GM19324 (cell line): Measurements from ENCODE around the gene IGF2R.

Experiments
- ATAC-seq: cut with Tn5 transposase; IDR thresholded peaks from one replicate; pipeline ENCODE4 v1.9.1; 2021; ENCODE audit warnings: mild to moderate bottlenecking, moderate library complexity; ENCODE audit not compliant: unreplicated experiment, low FRiP score

Gene IGF2R

DNA sequence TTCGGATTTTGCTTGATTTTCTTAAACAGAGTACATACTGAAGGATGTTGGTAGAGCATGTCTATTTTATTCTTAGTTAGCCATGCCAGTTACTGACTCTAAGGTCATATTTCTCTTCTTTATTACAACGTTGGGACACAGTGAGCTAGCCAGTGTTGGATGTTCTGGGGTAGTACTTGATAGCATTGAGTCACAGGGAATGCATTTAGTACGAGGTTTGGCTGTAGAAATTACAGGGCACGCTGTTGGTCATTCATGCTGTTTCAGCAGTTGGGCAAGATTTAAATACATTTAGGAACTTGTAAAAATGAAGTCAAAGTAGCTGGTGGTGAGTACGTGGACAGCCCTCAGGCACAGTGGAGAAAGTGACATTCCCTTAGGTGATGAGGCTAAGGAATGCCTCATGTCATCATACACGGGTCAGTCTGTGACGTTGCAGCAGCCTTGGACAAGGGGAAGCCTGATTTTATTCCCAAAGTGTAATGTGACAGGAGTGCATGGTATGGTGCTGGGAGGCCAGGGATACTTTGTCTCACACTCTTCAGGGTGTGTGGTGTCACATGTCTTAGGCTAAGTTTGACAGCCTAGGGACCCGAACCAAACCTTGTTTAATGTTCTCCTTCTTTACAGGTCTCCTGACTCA is 95.0 kb downstream of the IGF2R start:
- ATAC-seq, result no peak

DNA sequence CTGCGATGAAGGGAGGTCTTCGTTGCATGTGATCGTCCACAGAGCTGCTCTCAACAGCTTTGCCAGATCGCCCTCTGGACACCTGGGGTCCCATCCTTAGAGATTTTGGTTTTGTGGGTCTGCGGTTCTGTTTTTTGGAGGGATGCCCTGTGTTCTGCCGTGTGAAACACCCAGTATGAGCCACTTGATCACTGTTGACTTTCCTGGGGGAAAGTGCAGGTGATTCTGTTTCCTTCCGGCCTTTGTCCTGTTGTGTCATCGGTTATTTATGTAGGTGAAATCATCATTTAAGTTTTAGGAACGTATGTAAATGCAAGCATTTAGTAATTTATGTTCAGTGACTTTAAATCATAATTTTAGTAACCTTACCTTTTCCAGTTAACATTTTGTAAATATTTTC is 96.3 kb downstream of the IGF2R start:
- ATAC-seq, result no peak

- ATAC-seq, result no peak
Measured at GRCh38 chr6:160067564-160067963, 98.7 kb downstream of the IGF2R start.

GRCh38 chr6:160068346-160068745 is 99.5 kb downstream of the IGF2R start:
- ATAC-seq, result no peak

- peak; percentile 93 for ATAC-seq
Measured at GRCh38 chr6:160069050-160069454, 100.2 kb downstream of the IGF2R start.

- no peak for ATAC-seq
Measured at GRCh38 chr6:160069459-160069858, 100.6 kb downstream of the IGF2R start.

DNA sequence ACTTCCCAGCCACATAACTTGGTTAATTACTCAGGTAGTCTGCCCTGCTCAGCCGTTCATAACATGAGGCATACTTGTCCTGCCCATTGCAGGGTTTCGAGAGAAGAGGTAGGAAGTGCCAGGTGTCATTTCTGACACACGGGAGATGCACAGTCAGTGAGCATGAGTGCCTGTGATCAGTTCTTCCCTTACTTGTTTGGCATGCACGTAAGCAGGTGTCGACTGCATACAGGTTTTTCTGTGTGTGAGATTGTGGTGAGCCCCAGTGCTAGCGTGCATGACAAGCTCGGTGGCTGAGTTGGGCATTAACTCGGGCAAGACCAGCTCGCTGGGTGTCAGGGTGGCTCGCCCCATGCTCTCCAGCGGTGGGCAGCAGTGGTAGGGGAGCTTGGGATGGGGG is 101.5 kb downstream of the IGF2R start:
- ATAC-seq, result no peak

DNA sequence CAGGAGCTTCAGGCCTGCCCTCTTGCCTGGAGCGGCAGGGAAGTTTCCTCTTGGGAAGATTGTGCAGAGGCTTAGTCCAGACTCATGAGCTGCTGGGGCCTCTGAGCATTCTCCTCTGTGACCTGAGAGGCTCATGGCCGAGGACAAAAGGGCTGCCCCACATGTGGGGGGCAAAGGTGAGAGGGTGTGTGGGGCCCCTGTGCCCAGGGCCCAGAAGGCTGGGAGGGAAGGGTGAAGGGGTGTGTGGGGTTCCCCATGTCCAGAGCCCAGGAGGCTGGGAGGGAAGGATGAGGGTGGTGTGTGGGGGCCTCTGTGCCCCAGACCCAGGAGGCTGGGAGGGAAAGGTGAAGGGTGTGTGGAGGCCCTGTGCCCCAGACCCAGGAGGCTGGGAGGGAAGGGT is 101.9 kb downstream of the IGF2R start:
- no peak for ATAC-seq

GRCh38 chr6:160071805-160072690 is 103.2 kb downstream of the IGF2R start:
- no peak for ATAC-seq

DNA sequence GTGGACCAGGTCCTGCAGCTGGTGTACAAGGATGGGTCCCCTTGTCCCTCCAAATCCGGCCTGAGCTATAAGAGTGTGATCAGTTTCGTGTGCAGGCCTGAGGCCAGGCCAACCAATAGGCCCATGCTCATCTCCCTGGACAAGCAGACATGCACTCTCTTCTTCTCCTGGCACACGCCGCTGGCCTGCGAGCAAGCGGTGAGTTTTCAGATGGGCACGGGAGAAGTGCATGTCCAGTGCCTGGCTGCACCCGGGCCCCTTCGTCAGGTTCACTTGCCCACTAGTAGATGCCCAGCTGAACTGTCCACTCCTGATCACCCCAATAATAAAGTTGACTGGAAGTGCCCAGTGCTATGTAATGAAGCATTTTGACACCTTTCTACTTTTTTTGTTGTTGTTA is 104.4 kb downstream of the IGF2R start:
- no peak for ATAC-seq

GRCh38 chr6:160076009-160076408 is 107.1 kb downstream of the IGF2R start:
- no peak for ATAC-seq

DNA sequence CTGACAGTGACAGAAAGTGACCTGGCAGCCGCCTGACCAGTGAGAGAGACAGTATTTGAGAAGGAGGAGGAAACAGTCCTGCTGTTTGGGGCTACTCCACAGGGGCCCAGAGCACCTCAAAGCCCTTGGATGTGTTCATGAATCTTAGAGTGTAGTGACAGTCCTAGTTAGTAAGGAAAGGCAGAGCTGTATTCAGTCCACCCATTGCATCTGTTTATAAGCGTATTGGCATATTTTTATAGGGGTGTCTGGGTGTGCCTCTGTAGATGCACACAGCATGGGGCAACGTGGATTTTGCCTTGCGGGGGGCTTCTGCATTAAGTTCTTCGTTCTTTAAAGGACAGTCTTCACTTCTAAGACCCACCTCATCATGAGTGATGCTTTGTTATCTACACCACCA is 108.1 kb downstream of the IGF2R start:
- no peak for ATAC-seq

GRCh38 chr6:160077526-160077925 is 108.6 kb downstream of the IGF2R start:
- ATAC-seq, result no peak

DNA sequence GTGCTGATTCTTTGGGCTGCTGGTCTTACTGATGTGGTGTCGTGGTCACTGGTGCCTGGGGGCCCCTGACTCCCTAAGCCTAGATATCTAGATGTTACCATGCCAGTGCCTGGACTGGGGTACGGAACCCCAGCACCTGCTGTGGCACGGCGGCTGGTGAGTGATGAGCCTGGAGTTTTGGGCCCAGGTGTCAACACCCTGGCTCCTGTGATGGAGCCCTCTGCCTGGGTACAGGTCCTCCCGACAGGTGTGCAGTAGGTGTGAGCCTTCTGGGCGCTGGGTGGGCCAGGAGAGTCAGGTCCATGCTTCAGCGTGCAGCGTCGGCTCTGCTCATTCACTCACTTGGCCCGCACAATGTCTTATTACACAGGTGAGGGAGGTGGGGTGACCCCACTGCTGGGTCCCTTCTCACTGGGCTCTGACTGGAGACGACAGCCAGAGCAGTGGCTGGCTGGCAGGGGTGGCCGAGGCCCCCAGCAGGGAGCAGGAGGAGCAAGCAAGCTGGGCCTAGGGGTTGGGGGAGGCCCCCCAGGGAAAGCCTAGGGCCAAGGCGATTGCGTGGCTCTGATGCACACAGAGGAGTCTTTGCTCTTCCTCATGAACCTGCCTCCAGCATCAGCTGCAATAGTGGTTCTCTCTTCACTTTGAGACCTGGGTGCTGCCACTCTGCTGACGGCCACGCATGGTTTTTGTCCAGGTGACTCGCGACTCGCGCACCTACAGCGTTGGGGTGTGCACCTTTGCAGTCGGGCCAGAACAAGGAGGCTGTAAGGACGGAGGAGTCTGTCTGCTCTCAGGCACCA is 110.2 kb downstream of the IGF2R start:
- no peak for ATAC-seq

- no peak for ATAC-seq
Measured at GRCh38 chr6:160079686-160080043, 110.8 kb downstream of the IGF2R start.

- ATAC-seq, result no peak
Measured at GRCh38 chr6:160080097-160080496, 111.2 kb downstream of the IGF2R start.

DNA sequence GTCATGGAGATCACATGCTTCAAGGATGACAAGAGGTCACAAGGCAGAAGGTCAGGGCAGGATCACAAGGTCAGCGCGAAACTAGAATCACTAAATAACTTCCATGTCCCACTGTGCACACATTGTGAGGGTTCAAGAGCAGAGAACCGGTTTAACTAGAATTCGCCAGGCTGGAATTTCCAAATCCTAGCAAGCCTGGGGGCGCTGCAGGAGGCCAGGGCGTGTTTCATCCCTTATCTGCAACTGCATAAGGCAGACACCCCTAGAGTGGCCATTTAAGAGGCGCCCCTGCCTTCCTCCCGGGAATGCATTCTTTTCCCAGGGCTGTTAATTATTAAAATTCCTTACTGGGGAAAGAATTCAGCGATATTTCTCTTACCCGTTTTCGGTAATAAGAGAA is 112.5 kb downstream of the IGF2R start:
- no peak for ATAC-seq

GRCh38 chr6:160082627-160083026 is 113.7 kb downstream of the IGF2R start:
- no peak for ATAC-seq

DNA sequence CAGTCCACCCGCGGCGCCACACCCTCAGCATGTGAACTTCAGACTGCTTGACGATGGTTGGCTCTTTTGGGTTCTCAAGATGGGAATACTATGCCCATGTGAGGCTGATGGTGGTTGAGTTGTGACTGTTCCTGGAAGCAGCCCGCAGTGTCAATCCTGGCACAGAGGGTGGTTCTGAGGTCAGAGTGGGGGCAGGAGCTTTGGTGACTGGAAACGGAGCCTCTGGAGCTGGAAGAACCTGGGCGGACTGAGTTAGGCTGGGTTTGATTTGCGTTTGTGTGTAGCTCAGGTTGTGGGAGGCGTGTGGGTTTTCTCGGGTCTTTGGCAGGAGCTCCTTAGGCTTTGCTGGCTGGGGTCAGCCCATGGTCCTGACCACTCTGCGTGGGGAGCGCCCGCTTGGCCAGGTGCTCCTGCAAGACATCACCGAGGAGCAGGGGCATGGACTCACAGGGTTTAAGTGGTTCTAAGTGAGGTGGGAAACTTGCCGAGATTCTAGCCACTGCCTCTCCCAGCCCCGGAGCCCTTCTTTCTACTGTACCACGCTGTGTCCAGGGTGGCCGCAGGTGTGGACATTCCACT is 115.4 kb downstream of the IGF2R start:
- ATAC-seq, result no peak

- no peak for ATAC-seq
Measured at GRCh38 chr6:160085226-160085625, 116.3 kb downstream of the IGF2R start.
